ENCODE measurements around the gene KCNQ1.

- TF ChIP-seq CTCF (IDR thresholded peaks at IDR 0.05), result no peak
- no peak for TF ChIP-seq EP300 (IDR thresholded peaks at IDR 0.05; ENCODE audit: low read depth)
- no peak for TF ChIP-seq POLR2A (IDR thresholded peaks at IDR 0.05)
These were observed 30.5 kb downstream of the KCNQ1 start for GRCh38 chr11:2475136-2475918.
